ENCODE results near the gene NAT8L. TPM values are rescaled to one million over a fixed set of nuclear protein-coding genes. Genes with fewer than 3 reads are reported as not detected.

NAT8L gene
- total RNA-seq, 4 donors from 2014 or later = 4.2 to 113 (median 13.8) TPM

DNA sequence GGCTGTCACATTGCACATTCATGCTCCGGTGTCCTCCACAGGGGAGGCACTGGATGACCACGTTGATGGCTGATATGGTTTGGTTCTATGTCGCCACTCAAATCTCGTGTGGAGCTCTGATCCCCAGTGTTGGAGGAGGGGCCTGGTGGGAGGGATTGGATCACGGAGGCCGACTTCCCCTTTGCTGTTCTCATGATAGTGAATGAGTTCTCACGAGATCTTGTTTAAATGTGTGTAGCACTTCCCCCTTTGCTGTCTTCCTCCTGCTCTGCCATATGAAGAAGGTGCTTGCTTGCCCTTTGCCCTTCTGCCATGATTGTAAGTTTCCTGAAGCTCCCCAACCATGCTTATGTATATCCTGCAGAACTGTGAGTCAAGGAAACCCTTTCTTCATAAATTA, 22.3 kb upstream of the NAT8L start:
- TF ChIP-seq, protein P1, sequence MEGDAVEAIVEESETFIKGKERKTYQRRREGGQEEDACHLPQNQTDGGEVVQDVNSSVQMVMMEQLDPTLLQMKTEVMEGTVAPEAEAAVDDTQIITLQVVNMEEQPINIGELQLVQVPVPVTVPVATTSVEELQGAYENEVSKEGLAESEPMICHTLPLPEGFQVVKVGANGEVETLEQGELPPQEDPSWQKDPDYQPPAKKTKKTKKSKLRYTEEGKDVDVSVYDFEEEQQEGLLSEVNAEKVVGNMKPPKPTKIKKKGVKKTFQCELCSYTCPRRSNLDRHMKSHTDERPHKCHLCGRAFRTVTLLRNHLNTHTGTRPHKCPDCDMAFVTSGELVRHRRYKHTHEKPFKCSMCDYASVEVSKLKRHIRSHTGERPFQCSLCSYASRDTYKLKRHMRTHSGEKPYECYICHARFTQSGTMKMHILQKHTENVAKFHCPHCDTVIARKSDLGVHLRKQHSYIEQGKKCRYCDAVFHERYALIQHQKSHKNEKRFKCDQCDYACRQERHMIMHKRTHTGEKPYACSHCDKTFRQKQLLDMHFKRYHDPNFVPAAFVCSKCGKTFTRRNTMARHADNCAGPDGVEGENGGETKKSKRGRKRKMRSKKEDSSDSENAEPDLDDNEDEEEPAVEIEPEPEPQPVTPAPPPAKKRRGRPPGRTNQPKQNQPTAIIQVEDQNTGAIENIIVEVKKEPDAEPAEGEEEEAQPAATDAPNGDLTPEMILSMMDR (IDR thresholded peaks at IDR 0.05; ENCODE audit: low read depth) = no peak

DNA sequence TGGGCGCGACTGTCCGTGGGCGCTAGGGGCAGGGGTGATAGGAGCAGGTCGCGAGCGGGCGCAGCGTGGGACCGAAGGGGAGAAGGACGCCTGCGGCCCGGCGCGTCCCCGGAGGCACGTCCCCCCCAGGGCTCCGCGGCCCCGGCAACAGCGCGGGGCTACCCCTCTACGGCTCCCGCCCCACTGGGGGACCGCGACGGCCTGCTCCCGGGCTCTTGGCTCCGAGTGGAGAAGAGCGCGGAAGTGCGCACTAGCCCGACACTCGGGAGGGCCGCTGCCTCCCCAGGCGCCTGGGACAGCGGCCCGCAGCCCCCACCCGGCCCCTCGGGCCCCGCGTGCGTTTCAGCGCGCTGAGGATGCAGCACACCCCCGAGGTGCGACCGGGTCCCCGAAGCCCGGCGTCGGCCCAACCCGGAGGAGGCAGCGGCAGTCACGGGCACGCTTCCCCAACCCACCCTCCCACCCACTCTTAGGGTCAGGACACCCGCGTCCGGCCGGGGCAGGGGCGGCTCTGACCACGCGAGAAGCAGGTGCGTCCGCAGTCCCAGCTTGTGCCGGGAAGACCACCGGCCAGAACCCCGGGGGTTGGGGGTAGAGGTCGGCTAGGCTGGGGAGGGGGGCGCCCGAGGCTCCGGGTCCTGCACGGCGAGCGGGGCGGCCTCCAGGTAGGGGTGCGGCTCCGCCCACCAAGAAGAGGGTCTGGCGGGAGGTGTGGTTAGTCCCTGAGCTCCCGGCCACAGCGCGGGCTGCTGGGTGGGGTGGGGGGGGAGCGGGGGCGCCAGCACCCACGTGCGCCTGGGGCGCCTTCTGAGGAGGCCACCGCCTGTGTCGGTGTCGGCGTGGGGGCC, 18.5 kb upstream of the NAT8L start:
- TF ChIP-seq, protein P1 (IDR thresholded peaks at IDR 0.05; ENCODE audit: low read depth) = no peak

DNA sequence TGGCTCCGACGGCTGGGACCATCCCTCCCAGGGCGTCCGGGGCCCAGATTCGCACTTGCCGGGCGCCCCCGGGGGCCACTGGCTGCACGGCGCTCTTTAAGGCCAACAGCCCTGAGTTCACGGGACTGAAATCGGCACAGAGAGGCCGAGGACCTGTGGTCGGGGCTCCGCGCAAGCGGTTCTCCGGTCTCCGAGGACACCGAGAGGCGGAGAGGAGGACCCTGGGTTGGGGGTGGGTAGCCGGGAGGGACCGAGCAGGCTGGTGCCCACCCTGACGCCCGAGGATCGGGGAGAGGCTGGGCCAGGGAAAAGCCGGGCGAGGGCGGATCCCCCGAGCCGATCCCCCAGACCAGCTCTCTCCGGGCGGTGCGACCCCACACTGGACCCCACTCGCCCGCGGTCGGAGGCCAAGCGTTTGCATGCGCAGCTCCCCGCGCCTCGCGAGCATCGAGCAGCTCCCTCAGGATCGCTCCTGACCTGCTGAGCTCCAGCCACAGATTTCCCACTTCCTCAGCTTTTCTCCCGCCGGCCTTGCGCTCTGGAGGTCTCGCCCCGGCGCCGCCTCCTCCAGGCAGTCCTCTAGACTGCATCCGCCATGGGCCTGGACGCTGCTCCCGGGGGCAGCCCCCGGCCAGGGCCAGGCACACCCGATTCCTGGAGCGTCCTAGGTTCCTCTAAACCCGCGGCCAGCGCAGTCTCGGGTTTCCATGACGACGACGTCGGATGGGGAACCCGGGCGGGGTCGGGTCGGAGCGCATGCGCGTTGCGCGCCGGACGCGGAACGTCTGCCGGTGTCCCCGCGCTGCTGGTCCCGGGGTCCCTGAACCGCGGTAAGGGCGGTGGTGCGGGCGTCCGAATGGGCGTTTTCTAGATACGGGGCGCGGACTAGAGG, 17.6 kb upstream of the NAT8L start:
- TF ChIP-seq, protein P1 (IDR thresholded peaks at IDR 0.05; ENCODE audit: low read depth) = no peak

DNA sequence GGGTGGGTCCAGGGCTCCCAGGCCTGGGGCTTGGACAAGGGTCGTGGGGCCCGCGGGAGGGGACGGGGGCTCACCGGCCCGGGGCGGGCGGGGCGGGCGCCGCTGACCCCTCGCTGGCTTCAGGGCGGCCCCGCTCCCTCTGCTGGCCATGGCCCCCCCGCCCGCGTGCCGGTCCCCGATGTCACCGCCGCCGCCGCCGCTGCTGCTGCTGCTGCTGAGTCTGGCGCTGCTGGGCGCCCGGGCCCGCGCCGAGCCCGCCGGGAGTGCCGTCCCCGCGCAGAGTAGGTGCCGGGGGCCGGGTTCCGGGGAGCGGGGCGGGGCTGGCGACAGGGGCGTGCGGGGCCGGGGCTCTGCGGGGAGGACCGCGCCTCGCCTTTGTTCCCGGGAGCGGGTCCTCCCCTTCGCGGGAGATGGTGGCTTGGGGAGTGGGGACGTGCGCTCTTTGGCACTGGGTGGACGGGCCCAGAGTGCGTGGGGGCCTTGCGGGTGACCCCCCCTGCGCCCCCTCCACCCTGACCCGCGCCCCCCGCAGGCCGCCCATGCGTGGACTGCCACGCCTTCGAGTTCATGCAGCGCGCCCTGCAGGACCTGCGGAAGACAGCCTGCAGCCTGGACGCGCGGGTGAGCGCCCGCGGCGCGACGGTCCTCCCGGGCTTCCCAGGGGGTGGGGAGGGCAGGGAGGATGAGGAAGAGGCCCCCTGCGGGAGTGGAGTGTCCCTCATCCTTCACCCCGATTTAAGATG, 16.8 kb upstream of the NAT8L start:
- TF ChIP-seq, protein P1 (IDR thresholded peaks at IDR 0.05; ENCODE audit: low read depth) = no peak

DNA sequence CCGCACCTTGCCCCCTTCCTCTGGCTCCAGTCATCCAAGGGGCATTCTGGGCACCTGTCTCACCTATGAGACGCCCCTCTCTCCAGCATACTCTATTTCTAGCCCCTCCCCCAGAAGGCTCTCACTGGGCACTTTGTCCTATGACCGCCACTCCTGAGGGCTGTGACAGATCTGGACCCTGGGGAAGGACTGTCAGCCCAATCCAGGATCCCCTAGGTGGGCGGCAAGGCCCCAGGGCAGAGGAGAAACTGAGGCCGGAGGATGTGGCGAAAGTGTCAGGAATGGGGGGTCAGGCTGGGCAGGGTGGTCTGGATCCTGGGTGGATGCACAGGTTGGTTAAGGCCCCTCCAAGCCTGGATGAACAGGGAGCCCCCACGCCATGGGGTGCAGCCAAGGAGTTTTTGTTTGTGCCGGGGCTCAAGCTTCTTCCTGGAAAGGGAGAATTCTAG, 16.2 kb upstream of the NAT8L start:
- TF ChIP-seq, protein P1 (IDR thresholded peaks at IDR 0.05; ENCODE audit: low read depth) = no peak

DNA sequence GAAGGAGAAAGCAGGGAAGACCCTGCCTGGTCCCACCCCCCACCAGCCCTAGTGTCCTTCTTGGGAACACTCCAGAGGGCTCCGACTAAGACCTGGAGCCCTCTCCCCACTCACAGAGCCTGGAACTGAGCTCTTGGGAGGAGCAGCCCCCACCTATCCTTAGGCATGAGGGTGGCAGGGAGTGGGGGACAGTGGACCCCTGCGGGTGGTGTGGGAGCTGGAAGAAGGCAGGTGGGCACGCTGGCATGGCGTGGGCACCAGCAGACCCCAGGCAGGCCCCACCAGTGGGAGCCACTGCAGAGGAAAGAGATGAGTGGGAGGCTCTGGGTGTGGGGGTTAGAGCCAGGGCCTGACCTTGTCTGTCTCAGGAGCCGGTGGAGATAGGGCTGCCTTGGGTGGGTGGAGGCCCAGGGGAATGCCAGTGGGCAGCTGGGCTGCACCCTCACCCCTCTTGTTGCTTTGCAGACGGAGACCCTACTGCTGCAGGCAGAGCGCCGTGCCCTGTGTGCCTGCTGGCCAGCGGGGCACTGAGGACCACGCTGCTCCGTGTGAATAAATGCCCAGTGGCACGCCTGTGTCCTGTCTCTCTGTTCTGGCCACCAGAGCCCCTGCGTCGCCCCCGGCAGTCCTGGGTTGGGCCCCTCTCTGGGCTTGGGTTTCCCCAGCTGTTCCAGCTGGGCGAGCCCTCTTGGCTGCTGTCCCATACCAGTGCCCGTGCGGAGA, 15.6 kb upstream of the NAT8L start:
- TF ChIP-seq, protein P1 (IDR thresholded peaks at IDR 0.05; ENCODE audit: low read depth) = no peak

All from subcutaneous adipose tissue (tissue), 4 donors.